Measurements from ENCODE around the gene MYOZ3.

DNA sequence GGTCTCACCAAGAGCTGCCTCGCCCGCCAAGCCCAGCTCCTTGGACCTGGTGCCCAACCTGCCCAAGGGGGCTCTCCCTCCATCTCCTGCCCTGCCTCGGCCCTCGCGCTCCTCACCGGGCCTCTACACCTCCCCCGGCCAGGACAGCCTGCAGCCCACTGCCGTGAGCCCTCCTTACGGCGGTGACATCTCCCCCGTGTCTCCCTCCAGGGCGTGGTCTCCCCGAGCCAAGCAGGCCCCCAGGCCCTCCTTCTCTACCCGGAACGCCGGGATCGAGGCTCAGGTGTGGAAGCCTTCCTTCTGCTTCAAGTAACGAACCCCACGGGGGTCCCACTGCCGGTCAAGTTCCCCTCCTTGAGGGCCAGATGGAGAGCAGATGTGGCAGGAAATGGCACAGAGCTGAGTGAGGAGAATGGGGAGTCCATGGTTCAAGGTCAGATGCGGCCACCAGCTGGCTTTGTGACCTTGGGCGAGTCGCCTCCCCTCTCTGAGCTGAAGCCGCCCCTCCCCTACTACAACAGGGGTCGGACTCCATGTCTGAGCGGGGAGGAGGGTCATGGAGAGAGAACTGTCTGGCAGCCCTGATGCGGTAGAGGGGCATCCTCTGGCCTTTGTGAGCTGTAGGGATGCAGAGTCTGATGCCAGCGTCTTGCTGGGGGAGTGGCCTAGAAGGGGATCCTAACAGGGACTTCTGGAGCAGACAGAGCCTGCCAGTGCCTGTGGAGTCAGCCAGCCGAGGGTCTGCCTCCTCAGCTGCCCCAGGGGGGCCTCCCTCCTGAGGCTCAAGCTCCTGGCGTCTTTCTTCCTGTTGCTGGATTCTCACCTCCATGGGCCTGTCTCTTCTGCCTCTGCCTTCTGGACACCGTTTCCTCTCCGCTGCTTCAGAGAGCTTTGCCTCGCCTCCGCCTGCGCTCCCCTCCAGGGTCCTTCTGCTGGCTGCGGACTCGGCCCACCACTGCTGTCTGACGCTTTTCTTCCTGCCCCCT, 10.7 kb upstream of the MYOZ3 start:
- TF ChIP-seq, protein P1, sequence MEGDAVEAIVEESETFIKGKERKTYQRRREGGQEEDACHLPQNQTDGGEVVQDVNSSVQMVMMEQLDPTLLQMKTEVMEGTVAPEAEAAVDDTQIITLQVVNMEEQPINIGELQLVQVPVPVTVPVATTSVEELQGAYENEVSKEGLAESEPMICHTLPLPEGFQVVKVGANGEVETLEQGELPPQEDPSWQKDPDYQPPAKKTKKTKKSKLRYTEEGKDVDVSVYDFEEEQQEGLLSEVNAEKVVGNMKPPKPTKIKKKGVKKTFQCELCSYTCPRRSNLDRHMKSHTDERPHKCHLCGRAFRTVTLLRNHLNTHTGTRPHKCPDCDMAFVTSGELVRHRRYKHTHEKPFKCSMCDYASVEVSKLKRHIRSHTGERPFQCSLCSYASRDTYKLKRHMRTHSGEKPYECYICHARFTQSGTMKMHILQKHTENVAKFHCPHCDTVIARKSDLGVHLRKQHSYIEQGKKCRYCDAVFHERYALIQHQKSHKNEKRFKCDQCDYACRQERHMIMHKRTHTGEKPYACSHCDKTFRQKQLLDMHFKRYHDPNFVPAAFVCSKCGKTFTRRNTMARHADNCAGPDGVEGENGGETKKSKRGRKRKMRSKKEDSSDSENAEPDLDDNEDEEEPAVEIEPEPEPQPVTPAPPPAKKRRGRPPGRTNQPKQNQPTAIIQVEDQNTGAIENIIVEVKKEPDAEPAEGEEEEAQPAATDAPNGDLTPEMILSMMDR (IDR thresholded peaks at IDR 0.05) = no peak
- TF ChIP-seq ZFX (IDR thresholded peaks at IDR 0.05; ENCODE audit: borderline replicate concordance) = no peak

Measured in 22Rv1 (cell line).